HAP-1 (cell line): ENCODE data around the gene FOXP4.

Source experiments
- DNase-seq, 2 experiments: peaks; one replicate each; pipeline ENCODE4 v3.0.0-alpha.2; 2016 to 2020; ENCODE audit warnings: low spot score in 2 of 2
- H3K27me3 ChIP-seq: fragments of 250-450 bp; sonication (Bioruptor Pico); 2 replicates; pipeline ENCODE4 v1.5.1; 2020; ENCODE audit warnings: low read depth, mild to moderate bottlenecking, moderate library complexity
- H3K36me3 ChIP-seq: fragments of 250-450 bp; sonication (Bioruptor Pico); replicated peaks from 2 replicates; pipeline ENCODE4 v1.5.1; 2020; ENCODE audit warnings: mild to moderate bottlenecking
- H3K4me1 ChIP-seq: fragments of 250-450 bp; sonication (Bioruptor Pico); 2 replicates; pipeline ENCODE4 v1.5.1; 2020; ENCODE audit warnings: mild to moderate bottlenecking
- H3K4me3 ChIP-seq: fragments of 250-450 bp; sonication (Bioruptor Pico); 2 replicates; pipeline ENCODE4 v1.5.1; 2020; ENCODE audit warnings: mild to moderate bottlenecking, moderate library complexity
- H3K9me3 ChIP-seq: fragments of 250-450 bp; sonication (Bioruptor Pico); 2 replicates; pipeline ENCODE4 v1.5.1; 2020; ENCODE audit warnings: mild to moderate bottlenecking, moderate library complexity
- in situ Hi-C: fragments of 300-500 bp; cut with MboI; formaldehyde crosslinking; loops from 3 replicates; pipeline ENCODE4 v1.14.3; 2020; ENCODE audit warnings: low sequenced_read_pairs, inconsistent platforms, mixed read lengths

Gene FOXP4, protein sequence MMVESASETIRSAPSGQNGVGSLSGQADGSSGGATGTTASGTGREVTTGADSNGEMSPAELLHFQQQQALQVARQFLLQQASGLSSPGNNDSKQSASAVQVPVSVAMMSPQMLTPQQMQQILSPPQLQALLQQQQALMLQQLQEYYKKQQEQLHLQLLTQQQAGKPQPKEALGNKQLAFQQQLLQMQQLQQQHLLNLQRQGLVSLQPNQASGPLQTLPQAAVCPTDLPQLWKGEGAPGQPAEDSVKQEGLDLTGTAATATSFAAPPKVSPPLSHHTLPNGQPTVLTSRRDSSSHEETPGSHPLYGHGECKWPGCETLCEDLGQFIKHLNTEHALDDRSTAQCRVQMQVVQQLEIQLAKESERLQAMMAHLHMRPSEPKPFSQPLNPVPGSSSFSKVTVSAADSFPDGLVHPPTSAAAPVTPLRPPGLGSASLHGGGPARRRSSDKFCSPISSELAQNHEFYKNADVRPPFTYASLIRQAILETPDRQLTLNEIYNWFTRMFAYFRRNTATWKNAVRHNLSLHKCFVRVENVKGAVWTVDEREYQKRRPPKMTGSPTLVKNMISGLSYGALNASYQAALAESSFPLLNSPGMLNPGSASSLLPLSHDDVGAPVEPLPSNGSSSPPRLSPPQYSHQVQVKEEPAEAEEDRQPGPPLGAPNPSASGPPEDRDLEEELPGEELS

DNA sequence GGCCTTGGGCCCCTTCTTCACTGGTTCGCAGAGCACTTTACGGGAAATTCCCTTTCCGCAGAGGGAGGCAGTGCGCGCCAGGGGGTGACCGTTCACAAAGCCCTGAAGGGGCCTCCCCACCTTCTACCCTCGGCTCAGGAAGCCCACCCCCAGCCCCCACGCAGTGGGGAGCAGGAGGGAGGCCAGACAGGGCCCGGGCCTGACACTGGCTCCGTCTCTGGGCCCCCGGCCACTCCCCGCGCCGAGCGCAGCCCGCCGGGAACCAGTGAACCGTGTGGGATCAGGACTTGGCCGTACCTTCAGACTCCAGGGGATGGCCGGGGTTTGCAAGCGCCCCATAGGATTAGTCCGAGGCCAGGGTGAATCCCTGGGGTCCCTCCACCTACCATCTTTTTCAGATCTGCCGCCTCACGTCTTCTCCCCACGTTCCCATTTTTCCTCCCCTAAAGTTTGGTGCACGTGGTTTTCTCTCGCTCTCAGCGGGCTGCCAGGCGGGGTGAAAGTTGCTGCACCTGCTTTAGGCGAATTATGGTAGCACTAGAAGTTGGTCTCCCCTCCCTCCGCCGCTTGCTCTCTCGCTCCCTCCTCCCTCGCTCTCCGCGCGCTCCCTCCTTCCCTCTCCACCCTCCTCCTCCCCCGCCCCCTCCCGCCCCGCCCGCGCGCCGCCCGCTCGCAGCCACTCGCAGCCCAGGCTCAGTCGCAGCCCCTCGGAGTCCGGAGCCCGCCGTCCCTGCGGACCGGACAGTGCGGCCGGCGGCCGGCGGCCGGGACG, at the start of gene FOXP4:
TSS of gene FOXP4 (plus strand) at position 679 of the 772 bp plus-strand sequence. CDS start 19,380 bp downstream, outside the sequence.
- H3K4me1 ChIP-seq, result peaks cover 5% of the 10 kb centered on the region; the same call in 1 of the 2 replicates
- peaks cover 3% of the 10 kb centered on the region for H3K36me3 ChIP-seq
- H3K27me3 ChIP-seq, result no peaks in the 10 kb centered on the region
- H3K9me3 ChIP-seq, result no peaks in the 10 kb centered on the region
- peak; percentile 96 for DNase-seq
- in situ Hi-C loops, result no loop called here
- peak within 1 kb of the TSS; percentile 65 for H3K4me3 ChIP-seq

DNA sequence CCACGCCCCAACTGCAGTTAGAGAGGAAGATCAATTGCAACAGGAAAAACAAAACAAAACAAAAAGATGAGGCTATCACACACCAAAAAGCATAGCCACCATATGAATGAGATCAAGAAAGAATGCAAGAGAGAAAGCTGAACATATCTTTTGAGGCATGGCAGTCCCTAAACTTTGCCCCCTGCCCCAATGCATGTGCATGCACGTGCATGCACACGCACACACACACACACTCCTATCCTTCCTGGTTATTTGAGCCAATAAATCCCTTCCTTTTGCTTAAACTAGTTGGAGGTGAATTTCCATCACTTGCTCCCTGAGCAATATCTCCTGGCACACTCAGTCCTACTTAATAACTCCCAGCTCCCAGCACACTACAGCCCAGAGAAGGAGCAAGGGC, 48.6 kb upstream of the FOXP4 start:
- peaks cover 13% of the 10 kb centered on the region for H3K4me1 ChIP-seq
- H3K9me3 ChIP-seq, result no peaks in the 10 kb centered on the region
- in situ Hi-C loops, result no loop called here
- H3K27me3 ChIP-seq, result no peaks in the 10 kb centered on the region
- H3K36me3 ChIP-seq, result no peaks in the 10 kb centered on the region
- no peak for DNase-seq
- H3K4me3 ChIP-seq, result no peak overlapping the region

DNA sequence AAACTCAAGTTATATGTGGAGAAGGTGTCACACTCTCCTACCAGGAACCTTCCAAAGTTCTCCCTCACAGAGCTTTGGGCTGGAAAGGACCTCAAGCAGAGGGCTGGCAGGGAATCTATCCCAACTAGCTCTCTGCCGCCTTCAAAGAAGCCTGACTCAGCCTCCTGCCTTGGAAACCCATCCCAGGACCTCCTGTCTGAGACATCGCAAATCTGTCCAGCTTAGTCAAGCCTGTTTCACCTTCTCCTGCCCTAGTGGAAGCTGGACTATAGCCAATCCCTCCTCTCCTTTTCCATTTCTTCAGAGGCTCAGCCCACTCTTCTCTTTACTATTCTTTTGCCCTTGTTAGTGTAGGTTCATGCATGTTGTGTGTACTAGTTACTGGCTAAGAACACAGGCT, 48.2 kb upstream of the FOXP4 start:
- in situ Hi-C loops, result no loop called here
- no peak overlapping the region for H3K4me3 ChIP-seq
- peaks cover 17% of the 10 kb centered on the region for H3K4me1 ChIP-seq
- H3K9me3 ChIP-seq, result no peaks in the 10 kb centered on the region
- no peaks in the 10 kb centered on the region for H3K27me3 ChIP-seq
- no peak for DNase-seq
- no peaks in the 10 kb centered on the region for H3K36me3 ChIP-seq

DNA sequence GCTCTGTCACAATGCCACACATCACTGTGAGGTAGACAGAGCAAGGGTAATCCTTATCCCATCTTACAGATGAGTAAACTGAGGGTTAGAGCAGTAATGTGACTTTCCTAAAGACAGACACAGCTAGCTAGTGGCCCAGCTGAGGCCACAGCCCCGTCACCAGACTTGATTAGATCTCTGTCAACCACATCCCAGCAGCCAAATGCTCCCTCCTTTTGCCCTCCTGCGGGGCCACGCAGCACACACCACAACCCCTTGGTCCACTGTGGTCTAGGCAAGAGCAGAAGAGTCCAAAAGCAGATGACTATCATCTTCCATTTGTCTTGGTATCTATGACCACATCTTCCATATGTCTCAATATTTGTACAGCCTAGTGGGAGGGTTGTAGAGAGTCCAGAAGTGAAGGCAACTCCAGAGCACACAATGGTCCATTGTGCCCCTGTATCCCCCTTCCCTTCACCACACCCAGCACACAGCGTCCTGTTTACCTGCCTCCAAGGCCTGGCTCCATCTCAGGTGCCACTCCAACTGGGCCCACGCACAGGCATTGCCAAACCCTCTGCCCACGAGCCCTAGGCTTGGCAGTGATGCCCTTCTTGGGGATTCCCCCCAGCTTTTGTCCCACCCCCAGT, 47.1 kb upstream of the FOXP4 start:
- no peaks in the 10 kb centered on the region for H3K27me3 ChIP-seq
- no peaks in the 10 kb centered on the region for H3K9me3 ChIP-seq
- H3K4me1 ChIP-seq, result peaks cover 24% of the 10 kb centered on the region
- in situ Hi-C loops, result no loop called here
- no peak overlapping the region for H3K4me3 ChIP-seq
- no peaks in the 10 kb centered on the region for H3K36me3 ChIP-seq
- no peak for DNase-seq

DNA sequence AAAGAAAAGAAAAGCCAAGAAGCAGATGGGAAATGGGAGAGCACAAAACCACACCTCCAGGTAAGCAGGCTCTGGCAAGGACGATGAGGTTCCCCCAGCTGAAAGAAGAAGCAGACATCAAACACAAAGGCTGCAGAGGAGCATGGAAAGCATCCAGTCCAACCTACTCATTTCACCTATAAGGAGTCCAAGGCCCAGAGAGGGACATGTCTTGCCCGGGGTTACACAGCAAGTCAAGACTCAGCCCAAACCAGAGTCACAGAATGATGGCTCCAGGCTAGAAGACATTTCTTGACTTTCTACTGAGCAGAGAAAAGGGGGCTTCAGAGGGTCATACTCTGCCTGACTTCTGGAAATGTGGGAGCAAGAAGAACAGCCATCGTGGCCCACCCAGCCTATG, 45.6 kb upstream of the FOXP4 start:
- Histone ChIP-seq H3K4me3 (no peak overlapping the region), H3K27me3 (no peaks in the 10 kb centered on the region), H3K36me3 (no peaks in the 10 kb centered on the region), H3K4me1 (peaks cover 26% of the 10 kb centered on the region), H3K9me3 (no peaks in the 10 kb centered on the region)
- no peak for DNase-seq
- in situ Hi-C loops, result no loop called here

DNA sequence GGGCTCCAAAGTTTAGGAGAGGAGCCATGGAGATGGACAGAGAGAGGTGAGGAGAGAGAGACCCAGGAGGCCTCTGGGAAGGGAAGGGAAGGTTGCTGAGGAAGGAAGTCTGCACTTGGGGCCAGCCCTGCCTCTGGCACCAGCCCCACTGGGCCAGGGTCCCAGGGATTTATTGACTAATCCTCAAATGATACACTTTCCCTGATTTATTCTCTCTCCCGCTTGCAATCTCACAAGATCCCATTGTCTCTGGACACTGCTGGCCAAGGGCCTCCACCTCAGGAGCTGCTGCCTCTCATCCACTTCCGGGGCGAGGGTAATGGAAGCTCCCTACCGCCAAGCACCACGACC, 43.6 kb upstream of the FOXP4 start:
- in situ Hi-C loops, result no loop called here
- Histone ChIP-seq H3K9me3 (no peaks in the 10 kb centered on the region), H3K36me3 (no peaks in the 10 kb centered on the region), H3K4me1 (peaks cover 26% of the 10 kb centered on the region), H3K4me3 (no peak overlapping the region), H3K27me3 (no peaks in the 10 kb centered on the region)
- no peak for DNase-seq

DNA sequence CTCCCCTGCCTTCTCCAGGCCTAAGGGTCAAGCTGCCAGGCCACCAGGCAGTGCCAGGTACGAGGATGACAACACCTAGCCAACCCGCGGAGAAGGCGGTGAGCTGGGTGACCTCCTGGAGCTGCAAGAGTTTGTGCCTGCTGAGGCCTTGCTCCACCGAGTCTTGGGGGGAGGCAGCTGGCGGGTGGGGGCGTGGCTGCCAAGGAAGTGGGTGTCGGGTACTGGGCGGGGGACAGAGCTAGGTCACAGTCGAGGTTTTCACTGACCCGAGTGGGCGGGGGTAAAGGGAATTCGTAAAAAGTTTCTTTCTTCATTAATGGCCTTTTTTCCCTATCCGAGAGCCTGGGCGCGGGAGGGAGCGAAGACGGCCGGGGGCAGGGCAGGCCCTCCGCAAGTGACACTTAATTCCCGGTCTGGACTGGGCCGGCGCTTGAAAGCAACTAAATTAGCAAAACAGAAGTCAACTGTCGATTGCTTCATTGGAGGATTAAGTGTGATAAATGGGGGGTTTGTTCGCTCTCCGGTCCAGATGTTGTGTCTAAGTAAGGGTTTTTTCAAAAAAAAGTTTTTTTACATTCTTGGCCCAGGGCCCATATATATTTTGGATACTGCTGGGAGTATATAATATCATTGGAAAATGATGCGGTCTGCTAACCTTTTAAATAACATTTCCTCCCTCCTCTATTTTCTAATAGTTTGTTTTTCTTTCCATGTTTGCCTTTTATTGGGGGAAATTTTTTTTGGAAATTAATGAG, 43.1 kb upstream of the FOXP4 start:
- peak; percentile 82 to 89 for DNase-seq
- no peaks in the 10 kb centered on the region for H3K27me3 ChIP-seq
- in situ Hi-C loops, result no loop called here
- no peaks in the 10 kb centered on the region for H3K9me3 ChIP-seq
- H3K4me1 ChIP-seq, result peaks cover 26% of the 10 kb centered on the region
- no peaks in the 10 kb centered on the region for H3K36me3 ChIP-seq
- no peak overlapping the region for H3K4me3 ChIP-seq

DNA sequence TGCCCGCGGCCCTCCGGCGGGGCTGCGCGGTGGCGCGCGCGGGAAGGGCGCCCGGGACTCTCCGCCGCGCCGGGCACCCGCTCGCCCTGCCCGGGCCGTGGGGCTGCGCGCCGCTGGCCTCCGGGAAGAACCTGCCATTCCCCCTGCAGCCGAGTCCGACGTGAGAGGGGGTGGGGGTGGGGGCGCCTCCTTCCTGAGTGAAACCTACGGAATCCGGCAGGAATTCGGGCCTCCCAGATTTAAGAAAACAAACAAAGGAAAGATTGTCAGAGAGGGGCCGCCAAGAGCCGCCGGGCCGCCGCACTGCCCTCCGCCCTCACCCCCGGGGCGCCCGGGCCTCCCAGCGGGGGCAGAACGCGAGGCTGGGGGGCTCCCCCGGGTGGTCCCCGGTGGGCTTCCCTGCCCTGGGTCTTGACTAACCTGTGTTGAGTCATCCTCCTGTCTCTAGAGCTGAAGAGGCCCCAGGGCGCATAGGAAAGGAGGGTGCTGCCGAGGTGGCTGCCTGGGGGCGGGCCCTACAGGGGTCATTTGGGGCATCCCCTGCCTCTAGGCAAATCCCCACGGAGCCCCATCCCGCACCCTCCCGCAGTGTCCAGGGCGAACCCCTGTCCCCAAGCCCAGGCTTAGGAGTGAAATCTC, 42.2 kb upstream of the FOXP4 start:
- no peaks in the 10 kb centered on the region for H3K27me3 ChIP-seq
- H3K9me3 ChIP-seq, result no peaks in the 10 kb centered on the region
- DNase-seq, result peak in 1 of 2 experiments; percentile 48
- H3K36me3 ChIP-seq, result no peaks in the 10 kb centered on the region
- in situ Hi-C loops, result no loop called here
- H3K4me3 ChIP-seq, result no peak overlapping the region; the same call in 1 of the 2 replicates
- peaks cover 26% of the 10 kb centered on the region for H3K4me1 ChIP-seq

DNA sequence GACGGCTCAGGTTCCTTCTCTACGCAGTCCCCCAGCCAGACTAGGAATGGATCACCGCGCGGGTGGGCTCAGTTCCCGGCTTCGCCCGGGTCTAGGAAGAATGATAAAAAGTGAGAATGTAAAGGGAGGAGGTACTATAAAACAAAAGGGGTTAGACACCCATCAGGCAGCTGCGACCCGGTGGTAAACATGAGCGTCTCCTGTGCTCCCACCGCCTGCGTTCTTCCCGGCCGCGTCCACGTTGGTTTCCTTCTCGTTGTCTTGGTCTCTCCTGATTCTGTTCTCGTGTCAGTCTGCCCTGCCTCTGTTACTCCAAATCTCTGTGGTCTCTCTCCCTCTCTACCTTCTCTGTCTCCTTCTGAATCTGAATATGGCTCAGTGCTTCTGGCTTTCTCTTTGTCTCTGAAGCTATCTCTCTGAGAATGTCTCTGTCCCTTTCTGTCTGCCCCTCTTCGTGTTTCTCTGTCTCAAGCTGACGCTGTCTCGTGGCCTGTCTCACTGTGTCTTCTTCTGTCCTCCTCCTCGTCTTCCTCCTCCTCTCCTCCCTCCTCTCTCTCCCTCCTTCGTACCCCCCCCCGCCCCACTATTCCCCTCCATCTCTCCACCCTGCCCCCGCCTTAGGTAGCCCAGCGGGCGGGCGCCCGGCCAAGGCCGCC, 41.6 kb upstream of the FOXP4 start:
- H3K4me1 ChIP-seq, result peaks cover 26% of the 10 kb centered on the region
- DNase-seq, result peak in 1 of 2 experiments; percentile 16
- in situ Hi-C loops, result no loop called here
- H3K9me3 ChIP-seq, result no peaks in the 10 kb centered on the region
- no peaks in the 10 kb centered on the region for H3K36me3 ChIP-seq
- no peak overlapping the region for H3K4me3 ChIP-seq
- H3K27me3 ChIP-seq, result no peaks in the 10 kb centered on the region

DNA sequence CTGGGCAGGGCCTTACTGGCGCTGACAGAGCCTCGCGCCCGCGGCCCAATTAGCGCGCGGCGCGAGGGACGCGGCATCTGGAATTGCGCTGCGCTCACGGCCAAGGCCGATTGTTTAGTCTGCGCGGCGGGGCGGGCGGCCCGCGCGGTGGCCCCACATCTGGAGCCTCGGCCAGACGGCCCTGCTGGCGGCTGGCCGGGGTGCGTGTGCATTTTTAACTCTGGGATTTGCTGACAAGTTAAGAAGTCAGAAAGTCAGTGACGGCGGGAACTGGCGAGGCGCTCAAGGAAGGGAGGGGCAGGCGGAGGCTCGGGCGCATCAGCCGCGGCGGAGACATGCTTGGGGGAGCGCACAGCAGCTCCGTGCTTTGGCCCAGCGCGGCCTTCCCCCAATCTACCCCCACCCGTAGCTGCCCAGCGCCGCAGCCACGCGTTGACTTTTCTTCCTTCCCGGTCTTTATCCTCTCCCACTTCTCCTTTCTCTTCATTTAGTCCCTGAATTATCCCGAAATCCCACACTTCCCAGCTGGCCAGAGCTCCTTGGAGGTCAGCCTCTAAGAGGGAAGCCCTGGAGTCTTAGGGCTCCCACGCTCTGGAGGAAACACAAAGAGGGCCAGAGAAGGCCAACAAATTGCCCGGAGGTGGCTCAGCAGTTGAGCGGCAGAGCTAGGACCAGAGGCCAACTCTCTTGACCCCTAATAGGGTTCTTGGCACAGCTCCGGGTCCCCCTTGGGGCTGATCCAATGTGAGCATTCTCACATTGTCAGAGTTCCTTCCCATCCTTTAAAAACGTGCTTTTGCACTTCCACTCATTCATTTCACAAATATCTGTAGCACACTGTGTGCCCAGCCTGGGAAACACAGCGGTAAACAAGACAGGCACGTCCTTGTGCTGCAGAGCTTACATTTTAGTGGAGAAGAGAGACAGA, 40.8 kb upstream of the FOXP4 start:
- Histone ChIP-seq H3K27me3 (no peaks in the 10 kb centered on the region), H3K4me3 (0 out of 2 replicates have a peak overlapping the region, but pooled peaks have one; percentile 1), H3K36me3 (no peaks in the 10 kb centered on the region), H3K4me1 (peaks cover 26% of the 10 kb centered on the region), H3K9me3 (no peaks in the 10 kb centered on the region)
- peak; percentile 15 to 57 for DNase-seq
- in situ Hi-C loops, result no loop called here

DNA sequence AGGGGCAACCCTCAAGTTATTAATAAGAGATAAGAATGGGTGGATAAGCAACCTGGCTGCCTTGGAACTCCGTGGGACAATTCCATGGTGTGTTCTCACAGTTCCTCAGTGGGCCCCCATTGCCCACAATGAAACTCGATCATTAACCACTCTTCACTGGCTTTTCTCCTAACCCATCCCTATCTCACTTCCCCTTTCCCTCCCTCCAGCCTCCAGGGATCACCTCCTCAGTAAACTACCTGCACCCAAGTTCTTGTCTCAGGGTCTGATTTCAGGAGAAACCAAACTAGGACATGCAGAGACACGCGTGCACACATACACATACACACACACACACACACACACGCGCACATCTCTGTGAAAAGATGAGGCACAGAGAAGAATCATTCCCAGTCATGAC, 37.7 kb upstream of the FOXP4 start:
- DNase-seq, result no peak
- in situ Hi-C loops, result no loop called here
- no peak overlapping the region for H3K4me3 ChIP-seq
- peaks cover 16% of the 10 kb centered on the region for H3K4me1 ChIP-seq
- H3K36me3 ChIP-seq, result no peaks in the 10 kb centered on the region
- no peaks in the 10 kb centered on the region for H3K9me3 ChIP-seq
- no peaks in the 10 kb centered on the region for H3K27me3 ChIP-seq
